ENCODE measurements around the gene CHPF2.

Gene CHPF2, protein sequence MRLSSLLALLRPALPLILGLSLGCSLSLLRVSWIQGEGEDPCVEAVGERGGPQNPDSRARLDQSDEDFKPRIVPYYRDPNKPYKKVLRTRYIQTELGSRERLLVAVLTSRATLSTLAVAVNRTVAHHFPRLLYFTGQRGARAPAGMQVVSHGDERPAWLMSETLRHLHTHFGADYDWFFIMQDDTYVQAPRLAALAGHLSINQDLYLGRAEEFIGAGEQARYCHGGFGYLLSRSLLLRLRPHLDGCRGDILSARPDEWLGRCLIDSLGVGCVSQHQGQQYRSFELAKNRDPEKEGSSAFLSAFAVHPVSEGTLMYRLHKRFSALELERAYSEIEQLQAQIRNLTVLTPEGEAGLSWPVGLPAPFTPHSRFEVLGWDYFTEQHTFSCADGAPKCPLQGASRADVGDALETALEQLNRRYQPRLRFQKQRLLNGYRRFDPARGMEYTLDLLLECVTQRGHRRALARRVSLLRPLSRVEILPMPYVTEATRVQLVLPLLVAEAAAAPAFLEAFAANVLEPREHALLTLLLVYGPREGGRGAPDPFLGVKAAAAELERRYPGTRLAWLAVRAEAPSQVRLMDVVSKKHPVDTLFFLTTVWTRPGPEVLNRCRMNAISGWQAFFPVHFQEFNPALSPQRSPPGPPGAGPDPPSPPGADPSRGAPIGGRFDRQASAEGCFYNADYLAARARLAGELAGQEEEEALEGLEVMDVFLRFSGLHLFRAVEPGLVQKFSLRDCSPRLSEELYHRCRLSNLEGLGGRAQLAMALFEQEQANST

DNA sequence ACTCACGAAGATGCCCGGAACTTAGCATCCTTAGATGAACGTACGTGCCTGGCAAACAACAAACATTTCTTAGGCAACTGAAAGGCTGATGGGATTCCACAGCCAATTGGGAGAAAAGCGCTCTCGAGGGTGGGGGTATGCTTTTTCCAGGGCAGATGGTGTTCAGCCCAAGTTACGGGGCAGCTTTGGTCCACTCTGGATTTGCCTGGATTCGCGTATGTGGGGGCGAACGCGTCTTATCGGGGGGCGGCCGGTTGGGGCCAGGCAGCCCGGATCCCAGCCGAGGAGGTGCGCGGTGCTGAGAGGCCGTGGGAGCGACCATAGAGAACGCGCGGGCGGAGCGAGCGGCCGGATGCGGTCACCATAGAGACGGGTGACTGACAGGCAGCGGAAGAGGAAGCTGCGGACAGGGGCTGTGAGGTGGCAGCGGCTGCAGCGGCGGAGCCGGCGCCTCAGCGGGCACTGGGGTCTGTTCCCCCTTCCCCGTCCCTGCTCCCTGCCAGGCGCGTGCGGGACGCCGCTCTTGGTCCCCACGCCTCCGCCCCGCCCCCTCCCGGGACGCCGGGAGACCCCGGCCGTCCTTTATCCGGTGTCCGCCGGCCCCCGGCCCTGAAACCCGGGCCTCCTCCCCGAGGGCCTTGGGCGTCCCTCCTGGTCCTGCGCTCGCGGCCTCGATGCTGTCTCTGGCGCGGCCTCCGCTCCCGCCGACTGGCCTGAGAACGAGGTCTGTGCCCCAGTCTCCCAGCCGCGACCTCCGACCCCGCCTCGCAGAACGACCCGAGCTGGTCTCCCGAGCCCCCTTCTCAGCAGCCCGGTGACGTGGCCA, at the start of gene CHPF2:
Gene CHPF2 (plus strand): TSS at position 393 of the 826 bp plus-strand sequence. CDS start 1,529 bp downstream, outside the sequence.
- peak; percentile 88 to 89 for DNase-seq

DNA sequence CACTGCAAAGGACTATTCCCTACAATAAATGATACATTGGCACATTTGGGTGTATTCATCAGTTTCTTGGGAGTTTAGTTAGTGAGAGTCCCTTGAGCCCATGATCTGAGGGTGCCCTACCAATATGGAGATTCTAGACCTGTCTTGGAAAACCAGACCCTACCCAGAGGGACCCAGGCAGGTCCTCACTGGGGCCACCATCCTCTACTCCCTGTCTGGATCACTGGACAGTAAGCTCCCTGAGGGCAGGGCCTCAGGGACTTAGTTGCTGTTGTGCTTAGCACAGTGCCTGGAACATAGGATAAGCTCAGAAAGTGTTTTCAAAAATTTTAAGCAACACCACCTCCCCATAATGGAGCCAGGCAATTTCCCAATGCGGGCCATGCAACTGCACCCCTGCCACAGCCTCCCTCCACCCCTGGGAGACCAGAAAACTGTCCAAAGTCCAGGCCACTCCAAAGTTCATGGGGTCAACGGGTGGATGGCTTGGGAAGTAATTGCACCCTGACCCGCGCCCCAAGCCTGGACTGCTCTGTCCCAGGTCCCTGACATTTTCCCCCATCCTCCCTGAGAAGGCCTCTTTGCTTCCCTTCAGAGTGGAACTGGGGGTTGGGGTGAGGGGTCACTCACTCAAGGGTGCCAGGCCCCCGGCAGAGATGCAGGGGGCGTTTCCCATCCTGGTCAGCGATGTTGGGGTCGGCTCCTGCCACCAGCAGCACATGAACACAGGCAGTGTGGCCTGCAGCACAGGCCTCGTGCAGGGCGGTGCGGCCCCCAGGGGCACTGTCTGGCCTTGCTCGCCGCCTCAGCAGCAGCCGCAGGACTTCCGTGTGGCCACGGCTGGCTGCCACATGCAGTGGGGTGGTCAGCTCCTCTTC, 46.3 kb upstream of the CHPF2 start:
- no peak for DNase-seq

DNA sequence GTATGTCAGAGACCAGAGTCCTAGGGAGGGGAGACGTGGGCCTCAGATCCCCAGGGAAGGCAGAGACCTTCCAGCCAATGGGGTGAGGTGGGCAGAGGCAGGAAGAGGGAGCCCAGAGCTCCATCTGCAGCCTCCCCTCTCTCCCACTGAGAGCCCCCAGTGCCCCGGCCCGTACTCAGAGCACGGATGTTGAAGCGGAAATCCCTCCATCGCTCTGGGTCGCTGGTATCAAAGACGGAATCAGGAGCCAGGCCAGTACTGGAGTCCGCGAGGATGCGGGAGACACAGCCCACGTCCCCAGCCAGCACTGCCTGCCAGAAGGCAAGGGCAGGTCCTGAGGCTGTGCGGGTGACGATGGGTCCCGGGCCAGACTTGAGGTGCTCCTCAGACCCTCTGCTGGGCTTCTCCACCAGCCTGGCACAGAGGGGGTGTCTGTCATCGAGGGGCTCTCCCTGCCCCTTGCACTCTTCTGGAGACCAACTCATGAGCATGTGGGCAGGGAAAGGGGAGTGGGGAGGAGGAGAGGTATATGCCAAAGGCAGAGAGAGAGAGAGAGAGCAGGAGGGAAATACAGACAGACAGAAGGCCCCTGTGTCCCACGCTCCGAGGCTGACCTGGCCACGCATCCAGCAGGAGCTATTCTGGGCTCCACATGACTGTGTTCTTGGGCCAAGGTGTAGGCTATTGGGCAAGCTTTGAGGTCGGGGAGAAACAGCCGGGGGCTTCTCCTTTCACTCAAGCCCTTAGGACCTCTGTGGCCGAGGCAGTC, 45.5 kb upstream of the CHPF2 start, which contains the start of gene ASB10:
Gene ASB10 (minus strand): TSS at position 611 of the 769 bp plus-strand sequence. CDS start 120 bp downstream, at position 491.
- no peak for DNase-seq

DNA sequence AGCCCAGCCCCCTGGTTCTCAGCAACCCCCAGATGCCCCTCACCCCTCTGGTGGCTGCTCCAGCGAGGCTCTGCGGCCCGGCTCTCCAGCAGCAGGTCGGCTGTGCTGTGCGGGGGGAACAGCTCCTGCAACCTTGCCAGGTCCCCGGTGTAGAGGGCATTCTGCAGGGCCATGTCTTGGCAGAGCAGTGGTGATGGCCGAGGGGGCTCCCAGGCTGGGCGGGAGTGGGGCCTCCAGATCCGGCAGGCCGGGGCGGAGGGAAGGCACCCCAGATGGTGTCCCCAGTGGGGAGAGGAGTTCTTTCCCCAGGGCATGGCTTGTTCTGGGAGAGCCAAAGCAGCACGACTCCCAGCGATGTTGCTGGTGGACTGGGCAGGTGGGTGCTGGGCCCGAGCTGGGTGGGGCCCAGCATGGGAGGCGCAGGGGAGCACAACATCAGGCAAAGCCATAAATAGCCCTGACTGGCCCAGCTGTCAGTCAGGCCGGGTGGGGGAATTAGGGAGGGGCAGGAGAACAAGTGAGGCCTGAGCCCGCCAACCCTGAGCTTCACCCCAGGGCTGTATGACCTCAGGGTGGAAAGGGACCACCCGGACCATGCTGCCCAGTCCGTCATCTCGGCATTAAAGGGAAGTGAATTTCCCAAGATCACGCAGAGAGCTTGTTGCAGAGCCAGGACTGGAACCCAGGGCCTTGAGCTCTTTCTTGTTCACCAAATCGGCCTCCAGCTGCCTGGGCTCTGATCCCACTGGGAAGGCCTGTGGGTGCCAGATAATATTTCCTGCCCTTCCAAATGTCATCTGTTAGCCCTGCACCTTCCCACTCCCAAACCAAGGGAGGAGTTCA, 44.7 kb upstream of the CHPF2 start:
- no peak for DNase-seq

DNA sequence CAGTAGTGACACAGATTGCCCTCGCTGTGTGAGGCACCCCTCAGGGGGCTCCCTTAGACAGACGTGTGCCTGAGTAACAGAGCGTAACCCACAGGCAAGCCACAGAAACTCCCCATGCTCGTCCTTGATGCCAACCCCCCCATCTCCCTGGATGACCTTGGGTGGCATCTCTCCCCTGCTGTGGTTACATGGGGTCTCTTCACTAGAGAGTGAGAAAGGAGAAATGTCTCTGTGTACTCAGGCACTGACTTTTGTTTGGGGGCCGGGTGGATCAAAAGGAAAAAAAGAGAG, 44.1 kb upstream of the CHPF2 start:
- no peak for DNase-seq

DNA sequence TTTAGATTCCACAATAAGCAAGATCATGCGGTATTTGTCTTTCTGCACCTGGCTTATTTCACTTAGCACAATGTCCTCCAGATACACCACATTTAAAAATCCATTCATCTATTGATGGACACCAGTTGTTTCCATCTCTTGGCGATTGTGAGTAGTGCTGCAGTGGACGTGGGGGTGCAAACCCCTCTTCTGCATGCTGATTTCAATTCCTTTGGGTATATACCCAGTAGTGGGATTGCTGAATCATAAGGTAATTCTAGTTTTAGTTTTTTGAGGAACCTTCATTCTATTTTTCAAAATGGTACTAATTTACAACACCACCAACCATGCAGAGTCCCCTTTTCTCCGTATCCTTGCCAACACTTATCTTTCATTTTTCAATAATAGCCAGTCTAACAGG, 43.2 kb upstream of the CHPF2 start:
- no peak for DNase-seq

DNA sequence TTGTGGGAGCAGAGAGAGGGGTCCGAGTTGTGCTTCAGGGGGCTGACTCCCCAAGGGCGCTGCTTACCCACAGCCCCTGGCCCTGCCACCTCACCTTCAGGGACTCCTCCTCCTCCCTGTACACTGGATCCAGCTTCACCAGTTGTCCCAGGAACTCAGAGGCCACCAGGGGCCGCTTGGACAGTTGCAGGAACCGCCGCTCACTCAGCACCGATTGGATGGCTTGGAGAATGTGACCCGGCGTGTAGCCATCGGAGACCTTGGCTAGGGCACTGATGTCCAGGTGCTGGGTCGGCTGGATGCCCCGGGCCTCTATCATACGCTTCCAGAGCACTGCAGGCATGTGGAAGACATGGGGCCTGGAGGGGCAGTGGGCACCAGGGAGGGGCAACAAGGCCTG, 40.7 kb upstream of the CHPF2 start:
- DNase-seq, result no peak

DNA sequence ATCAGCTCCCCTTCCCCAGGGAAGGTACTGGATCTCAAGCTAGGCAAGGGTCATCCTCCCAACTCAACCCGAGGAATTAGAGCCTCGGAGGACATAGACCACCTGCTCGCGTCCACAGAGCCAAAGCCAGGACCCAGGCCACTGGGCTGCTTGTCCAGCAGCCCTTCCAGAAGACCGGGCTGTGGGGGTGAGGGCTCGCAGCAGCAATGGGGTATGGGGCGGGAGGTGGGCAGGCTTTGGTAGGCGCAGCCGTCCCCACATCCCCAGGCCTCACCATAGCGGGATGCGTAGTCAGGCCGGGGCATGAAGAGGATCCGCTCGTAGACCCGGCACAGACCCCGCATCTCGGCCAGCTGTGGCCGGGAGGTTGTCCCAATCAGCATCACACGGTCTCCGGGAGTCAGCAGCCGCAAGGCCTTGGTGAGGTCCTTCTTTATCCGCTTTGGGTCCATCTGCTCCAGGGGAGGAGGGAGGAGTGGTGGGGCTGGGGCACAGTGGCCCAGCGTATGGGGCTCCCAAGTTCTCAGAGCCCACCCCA, 40.2 kb upstream of the CHPF2 start:
- DNase-seq, result no peak

DNA sequence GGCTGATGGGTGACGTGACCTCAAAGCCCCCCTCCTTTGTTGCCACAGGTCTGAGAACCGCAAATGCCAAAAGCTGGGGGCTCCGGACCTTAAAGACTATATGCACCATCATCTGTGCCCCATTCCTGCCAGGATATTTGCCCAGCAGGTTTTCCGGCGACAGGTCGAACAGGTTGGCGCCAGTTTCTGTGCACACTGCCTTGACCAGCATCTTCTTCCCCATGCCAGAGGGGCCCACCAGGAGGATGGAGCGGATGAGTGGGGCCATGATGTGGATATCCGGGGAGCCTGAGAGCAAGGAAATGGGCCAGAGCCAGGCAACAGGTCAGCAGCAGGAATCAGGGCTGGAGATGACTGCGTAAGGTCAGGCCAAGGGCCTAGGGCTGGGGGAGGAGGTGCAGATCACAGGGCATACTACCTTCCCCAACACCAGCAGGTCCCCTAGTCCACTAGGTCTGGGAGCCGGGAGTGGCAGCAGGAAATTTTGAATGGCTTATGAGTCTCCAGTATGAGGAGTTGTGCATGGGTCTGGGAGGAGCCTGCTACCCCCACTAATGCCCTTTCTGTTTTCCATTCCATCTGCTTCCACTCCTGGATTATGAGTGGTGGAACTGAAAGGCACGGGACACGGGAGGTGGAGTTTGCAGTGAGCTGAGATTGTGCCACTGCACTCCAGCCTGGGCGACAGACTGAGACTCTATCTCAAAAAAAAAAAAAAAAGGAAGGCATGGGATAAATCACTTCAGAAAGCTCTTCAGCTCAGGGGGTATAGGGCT, 38.9 kb upstream of the CHPF2 start:
- DNase-seq, result no peak

DNA sequence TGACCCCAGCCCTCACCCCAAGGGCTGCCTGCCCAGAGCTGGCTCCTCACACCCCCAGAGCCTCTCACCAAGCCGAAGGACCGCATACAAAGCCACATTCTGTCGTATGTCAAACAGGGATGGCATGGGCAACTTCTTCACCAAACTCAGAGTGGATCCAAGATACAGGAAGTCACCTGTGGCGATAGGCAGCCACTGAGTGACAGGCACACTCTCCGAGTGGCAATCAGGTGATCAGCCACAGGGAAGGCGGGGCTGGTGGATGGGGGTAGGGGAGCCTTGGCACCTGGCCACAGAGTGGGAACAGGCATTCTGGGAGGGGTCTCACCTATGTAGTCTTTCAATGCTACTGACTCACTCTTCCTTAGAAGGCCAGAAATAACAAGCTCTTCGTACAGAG, 38.1 kb upstream of the CHPF2 start:
- no peak for DNase-seq

DNA sequence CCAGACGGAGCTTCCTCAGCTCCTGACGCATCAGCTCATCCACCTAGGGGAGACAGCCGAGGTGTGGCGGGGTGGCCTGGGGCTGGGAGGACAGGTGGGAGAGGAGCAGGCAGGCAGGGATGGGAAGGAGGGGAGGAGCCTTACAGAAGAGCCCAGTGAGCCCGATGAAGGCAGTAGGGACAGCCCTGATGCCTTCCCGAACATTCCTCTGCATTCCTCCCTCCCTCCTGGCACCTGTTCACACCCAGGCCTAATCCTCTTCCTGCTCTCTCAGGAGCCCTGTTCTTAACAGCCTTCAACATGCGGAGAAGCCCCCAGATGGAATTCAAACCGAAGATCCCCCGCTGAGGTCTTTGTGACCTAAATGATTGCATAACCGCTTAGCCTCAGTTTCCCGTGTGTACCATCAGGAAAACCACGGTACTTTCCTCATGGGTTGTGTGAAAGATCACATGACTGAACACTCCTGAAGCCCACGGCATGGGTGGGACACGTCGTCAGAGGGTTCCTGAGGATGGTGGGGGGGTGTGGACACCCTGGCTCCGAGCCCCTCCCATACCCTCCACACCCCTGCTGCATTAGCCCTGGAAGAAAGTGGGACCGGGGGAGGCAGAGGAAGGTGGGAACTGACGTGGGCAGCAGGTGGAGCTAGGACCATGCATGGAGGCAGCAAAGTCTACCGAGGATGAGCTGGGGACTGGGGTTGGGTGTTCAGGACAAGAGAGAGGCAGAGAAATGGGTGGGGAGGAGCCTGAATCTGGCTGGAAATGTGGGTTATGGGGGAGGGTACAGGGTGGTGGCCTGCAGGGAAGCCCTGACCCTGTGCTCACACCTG, 36.5 kb upstream of the CHPF2 start:
- no peak for DNase-seq

DNA sequence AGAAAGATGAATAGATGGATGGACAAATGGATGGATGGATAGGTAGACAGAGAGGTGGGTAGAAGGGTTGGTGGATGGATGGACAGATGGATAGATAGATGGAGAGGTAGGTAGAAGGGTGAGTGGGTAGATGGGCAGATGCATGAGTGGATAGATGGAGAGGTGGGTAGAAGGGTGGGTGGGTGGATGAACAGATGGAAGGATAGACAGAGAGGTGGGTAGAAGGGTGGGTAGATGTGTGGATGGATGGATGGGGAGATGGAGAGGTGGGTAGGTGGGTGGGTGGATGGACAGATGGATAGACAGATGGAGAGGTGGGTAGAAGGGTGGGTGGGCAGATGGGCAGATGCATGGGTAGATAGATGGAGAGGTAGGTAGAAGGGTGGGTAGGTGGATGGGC, 34.4 kb upstream of the CHPF2 start:
- DNase-seq, result no peak

DNA sequence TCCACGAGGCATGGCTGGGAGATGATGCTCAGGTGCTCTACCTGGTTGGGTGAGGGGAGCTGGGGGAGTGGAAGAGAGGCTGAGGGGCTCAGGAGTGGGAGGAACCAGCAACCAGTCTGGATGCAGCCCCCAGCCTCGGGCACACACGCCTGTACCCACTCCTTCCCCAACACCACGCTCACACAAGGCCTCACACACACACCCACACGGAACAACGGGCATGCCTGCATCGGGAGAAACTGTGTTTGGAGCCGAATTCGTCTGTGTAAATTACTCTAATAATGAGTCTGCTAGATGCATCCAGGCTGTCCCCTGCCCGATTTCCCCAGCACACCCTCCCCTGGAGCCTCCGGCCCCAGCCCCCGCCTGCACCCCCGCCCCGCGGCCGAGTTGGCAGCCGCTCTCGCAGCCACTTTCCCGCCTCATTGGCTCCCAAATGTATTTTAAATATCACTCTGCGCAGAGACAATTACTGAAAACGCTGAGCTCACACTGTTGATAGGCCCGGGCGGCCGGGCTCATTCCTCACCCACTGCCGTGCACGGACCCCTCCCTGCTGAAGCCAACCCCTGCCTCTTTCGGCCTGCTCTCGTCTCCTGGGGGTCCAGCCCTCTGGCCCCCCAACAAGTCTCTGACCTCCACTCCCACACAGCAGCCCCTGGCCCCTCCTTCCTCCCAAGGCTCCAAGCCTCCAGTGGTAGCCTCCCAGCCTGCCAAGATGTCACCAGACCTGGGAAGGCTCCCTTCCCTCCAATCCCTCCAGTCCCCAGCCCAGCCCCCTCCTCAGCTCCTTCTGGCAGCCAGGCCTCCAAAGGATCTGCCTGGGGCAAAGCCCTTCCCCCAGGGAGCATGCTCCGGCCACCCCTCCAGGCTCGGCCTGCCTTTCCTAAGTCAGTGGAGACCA, 33.1 kb upstream of the CHPF2 start:
- no peak for DNase-seq

DNA sequence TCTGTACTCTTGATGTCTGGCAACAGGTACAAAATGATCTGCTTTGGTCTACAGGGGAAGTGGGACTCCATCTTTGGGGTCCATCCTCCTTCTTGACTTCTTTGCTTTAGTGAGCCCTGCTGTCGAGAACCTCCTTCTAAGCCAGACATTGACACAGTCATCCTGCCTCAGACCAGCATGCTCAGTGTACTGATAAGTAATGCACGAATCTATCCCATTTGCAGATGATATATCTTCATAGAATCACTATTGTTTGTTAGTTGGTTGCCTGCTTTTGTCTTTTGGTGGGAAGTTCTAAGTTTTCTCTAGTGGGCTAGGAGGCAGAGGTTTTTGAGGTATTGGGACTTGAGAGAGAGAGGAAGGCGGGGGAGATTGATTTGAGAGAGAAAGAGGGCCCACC, 30.9 kb upstream of the CHPF2 start:
- no peak for DNase-seq

DNA sequence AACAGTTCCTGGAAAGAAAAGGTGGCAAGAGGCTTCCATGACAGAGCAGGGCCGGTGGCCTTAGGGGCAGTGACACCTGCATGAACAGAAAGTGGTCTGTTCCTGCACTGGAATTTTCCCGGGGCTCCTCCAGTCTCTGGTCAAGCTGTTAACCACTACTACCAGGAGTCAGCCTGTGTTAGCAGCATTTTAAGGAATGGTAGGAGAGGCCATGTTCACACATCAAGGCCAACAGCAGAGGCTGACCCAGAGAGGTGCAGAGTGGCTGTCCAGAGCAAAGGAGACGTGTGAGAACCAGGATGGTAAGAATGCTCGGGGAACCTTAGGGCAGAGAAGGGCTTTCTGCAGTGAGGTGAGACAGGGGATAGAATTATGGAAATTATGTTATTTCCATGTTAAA, 30.5 kb upstream of the CHPF2 start:
- DNase-seq, result no peak

DNA sequence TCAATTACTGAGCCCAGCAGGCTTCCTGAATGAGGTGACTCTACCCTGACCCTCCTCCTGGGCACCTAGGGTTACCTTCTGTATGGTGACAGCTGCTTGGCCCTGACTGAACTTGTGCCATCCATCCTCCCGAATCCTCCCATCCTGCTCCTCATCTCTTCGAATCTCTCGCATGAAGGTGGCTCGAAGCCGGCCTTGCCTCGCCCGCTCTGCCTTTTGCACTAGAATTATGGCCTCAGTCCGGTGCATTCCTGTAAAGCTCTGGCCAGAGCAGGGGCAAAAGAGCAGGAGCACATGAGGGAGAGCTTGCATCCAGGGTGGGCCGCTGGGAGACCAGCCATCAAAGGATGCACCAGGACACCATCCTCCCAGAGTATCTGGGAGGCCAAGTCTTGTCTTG, 29.4 kb upstream of the CHPF2 start:
- DNase-seq, result no peak

DNA sequence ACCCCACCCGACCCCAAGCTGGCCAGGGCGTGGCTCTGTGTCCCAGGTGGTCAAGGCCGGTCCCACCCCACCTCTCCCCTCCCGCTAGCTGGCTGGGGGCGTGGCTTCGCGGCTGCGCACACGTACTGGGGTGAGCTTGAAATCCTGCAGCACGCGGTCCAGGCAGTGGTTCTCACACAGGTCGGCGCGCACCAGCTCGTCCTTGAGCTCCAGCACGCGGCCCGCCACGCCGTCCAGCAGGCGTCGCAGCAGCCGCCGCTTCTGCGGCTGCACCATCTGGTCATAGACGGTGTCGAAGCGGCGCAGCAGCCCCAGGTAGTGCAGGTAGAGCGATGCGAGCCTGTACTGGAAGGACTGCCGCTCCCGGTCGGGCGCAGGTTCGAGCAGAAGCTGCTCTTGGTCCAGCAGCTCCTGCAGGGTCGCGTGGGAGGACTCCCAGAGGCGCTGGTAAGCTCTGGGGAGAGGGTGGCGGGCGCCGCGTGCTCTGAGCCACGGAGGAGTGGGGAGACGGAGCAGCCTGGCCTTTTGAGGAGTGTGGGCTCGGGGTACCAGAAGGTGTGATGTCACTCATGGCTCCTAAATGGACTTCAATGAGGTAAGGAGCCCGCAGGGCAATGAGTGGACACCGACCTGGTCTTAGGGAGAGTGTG, 27.8 kb upstream of the CHPF2 start:
- DNase-seq, result no peak

Measured in CD4-positive, alpha-beta T cell treated with Interleukin-4 for 1 hour (primary cell).